IPS DF 19.7 (cell line): ENCODE data around the gene CPZ.

Source experiments
- DNase-seq: peaks from one replicate; pipeline ENCODE4 v3.0.0-alpha.2; 2013; ENCODE audit warnings: low read depth, low spot score

CPZ gene

DNA sequence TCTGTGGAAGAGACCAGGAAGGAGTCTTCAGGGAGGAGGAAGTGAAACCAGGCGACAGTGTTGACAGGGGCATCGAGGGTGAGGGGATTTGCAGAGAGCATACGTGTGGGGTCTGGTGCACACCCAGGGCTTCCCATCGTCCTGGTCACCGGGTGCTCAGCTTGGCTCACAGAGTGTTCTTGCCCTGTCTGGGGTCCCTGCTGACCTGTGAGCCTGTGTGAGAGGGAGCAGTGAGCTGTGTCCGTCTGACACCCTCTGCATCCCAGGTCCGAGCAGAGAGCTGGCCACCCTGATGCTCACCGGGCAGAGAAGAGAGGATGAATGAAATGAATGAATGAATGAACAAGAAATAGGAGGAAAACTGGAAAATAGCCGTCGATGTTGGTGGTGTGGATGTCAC lies 46.5 kb downstream of the CPZ start:
- no peak for DNase-seq

DNA sequence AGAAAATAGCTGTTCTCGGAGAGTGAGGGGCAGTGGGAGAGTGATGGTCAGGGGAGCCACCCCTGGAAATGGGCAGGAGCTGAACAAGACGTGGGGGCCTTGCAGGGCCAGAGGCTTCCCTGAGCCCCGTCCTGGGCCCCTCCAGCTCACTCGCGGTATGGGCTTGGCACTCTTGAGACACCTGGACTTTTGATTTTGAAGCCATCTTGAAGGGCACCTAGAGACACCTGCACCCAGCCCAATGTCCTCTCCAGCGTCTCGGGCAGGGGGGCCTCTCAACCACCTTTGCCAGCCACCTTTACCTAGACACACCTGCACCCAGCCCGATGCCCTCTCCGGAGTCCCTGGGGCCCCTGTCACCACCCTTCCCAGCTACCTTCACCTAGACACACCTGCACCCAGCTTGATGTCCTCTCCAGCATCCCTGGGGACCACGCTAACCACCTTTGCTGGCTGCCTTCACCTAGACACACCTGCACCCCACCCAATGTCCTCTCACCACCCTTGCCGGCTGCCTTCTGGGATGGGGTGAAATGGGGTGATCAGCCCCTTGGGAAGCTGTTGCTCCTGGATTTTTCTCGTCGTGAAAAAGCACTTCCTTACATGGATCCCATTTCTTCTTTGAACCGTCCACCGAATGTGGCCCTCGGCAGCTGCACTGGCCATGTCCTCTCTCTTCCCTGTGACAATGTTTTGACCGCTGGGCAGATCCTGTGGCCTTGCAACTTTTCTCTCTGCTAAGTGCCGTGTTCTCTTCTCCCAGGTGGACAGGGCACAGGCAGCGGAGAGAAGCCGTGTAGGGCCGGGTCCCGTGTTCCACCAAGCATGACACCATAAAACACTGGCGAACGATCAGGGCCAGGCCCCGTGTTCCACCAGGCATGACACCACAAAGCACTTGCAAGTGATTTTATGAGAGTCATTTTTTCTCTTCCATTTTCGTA lies 47.5 kb downstream of the CPZ start:
- DNase-seq, result no peak

DNA sequence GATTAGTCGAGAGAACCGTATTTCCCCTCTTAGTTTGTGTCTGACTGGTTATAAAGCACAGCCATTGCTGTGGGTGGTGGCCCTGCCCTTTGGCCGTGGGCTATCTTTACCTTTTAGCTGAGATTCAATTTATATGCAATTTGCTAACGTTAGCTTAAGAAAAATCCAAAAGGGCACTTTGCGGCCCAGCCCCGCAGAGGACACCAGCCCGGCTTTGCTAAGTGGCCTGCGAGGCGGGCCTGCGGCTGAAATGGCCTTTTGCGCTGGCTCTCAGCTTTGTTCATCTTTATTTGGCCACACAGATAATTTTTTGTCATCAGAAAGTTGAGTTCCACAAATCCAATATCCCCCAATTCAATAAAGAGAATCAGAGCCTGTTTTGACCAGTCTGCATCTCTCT lies 48.3 kb downstream of the CPZ start:
- DNase-seq, result no peak

DNA sequence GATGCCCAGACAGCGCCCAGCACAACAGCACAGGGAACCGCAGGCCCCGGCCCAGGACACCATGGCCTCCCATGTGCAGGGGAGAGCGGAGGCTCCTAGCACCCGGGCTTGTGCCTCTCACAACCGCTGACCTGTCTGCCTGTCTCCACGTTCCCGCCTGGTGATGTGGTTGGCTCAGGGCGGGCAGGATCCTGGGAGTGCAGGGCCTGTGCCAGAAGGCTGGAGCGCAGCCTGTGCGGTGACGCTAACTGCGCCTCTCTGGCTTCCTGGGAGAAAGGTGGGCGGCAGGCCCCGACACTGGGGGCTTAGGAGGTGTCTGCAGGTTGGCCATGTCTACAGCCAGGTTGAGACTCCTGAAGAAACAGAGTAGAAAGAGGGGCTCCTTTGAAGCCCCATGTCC lies 48.7 kb downstream of the CPZ start:
- DNase-seq, result no peak

DNA sequence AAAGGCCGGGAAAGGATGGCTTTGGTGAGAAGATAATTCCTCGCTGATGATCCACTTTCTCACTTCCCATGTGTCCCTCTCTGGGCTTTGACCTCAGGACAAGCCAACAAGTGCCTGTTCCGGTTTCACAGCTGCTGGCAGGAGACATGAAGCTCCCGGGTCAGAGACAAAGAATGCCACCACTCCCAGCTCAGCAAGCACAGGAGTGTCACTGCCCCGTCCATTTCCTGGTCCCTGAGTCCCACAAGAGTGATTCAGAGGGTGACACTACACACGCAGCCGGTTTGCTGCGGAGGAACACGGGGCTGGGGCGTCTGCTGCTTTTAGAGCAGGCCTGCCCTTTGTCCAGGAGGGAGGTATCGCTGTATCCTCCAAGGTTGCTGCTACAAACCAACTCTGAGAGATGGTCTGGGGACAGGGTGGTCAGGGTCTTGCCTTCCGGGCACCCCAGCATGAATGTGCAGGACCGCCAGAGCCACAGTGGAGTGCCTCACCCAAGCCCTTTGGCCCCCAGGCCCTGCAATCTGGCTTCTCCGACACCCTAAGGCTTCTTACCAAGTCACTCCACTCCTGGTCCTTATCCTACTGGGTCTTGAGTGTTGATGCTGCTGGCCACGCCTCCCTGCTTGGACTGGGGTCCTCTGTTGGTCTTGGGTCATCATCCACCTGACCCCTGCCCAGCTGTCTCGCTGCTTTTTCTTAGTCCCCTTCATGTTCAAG lies 49.5 kb downstream of the CPZ start:
- DNase-seq, result no peak

DNA sequence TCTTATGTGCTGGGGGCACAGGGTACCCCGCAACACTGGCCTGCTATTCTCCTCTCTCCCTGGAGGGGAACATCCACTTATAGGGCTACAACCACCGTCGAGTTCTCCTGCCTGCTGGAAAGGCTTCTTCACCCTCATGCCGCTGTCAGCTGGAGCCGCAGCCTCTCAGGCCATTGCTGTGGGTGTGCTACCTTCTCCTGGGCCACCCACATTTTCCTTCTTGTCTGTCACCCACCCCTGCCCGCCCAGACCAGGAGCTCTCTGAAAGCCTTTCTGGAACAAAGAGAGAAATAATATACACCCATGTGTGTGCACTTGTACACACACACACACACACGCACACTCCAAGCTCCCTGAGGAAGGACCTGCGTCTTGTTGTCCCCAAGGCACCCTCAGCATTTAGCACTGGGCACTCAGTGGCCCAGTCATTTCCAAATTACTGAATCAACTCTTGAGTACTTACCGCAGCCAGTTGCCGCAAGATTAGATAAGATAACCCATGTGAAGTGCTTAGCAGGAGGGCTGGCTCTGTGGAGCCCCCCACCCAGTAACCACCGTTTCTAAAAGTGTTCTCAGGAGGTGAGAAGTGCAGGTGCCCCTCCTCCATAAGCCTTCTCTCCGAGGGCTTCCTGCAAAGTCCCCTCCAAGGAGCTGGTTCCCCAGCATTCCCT lies 50.2 kb downstream of the CPZ start:
- DNase-seq, result no peak

DNA sequence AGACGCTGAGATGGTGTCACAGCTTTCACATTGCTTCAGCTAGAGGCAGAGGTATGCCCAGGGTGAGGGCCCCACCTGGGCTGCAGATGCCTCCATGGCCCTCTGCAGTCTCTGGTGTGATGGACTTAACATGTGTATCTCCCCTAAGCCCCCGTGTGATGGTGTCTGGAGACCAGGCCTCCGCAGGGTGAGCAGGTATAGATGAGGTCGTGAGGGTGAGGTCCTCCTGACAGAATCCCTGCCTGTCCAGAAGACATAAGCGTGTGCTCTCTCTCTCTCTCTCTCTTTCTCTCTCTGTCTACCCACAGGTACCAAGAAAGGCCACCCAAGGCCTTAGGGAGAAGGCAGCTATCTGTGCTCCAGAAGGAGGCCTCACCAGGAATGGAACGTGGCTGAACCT lies 50.9 kb downstream of the CPZ start:
- no peak for DNase-seq

DNA sequence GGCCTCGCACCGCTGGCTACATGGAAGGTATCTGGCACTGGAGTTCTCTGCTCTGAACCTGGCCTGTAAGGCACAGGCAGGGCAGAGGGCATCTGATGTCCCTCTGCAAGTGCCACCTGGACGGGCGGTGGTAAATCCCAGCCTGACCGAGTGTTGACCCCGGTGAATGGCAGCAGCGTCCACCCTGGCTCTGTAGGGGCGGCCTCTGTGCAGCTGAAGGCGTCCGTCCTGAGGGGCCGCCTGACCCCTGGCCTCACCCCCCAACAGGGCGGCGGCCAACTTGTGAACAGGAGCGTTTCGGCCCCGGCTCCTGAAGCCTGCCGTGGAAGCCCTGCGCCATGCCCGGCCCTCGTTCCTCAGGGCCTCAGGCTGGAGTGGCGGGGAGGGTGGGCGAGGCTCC lies 51.4 kb downstream of the CPZ start:
- DNase-seq, result no peak

DNA sequence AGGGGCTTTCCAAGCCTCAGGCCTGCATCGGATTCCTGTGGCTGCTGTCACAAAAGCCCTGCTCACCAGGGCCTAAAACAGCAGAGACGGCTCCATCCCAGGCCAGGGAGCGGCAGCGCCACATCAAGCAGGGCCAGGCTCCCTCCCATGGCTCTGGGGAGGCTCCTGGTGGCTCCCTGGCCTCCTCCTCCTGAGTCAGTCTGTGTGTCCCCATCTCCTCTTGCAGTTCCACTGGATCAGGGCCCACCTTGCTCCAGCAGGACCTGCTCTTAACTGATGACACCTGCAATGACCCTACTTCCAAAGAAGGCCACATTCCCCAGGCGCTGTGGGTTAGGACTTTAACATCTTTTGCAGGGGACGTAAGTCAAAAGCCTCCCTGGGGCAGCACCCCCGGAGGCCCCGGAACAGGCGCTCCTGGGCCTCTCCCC lies 51.9 kb downstream of the CPZ start:
- no peak for DNase-seq

DNA sequence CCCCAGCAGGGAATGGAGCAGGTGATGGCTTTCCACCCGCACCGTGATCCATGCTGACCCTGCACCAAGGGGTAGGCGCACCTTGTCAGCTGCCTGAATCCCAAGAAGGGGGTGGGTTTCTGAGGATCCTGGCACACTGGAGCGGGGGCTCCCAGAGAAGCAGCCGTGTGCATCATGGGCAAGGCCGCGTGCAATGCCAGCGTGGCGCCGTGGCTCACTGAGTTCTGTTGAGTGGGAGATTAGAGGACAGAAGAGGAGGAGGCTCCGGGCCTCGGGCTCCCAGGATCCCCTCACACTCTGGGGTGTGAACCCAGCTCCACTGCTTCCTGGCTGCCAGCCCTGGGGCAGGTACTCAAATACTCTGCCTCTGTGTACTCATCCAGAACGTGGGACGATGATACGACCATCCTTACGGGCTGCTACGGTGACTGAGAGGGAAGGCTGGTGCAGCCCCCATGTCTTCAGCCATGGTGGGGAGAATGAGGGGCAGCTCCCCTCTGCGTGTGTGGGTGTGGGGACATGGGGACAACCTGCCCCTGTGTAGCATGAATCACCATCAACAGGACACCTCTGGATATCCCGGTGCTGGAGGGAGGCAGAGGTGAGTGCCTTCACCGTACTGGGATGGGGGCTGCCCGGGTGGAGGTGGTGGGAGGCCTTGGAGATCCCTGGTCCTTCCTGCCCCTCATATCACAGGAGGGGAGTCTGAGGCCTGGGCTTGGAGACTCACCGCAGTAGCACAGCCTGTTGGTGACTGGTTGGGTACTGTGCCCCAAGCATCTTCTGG lies 52.6 kb downstream of the CPZ start:
- no peak for DNase-seq

DNA sequence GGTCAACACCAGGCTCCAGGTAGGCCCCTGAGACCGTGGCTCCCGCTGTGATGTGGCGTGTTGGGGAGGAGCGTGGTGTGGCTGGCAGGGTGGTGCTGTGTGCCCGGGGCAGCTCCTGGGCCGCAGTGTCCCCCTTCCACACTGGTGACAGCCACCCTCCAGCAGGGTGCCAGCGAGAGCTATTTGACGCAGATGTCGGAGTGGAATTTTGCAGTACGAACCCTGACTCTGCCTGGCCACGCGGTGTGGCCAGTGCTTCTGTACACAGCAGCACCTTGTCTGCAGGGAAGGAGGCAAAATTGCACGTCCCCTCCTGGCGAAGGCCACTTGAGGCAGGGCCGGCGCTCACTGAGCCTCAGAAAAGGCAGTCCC lies 53.2 kb downstream of the CPZ start:
- DNase-seq, result no peak

DNA sequence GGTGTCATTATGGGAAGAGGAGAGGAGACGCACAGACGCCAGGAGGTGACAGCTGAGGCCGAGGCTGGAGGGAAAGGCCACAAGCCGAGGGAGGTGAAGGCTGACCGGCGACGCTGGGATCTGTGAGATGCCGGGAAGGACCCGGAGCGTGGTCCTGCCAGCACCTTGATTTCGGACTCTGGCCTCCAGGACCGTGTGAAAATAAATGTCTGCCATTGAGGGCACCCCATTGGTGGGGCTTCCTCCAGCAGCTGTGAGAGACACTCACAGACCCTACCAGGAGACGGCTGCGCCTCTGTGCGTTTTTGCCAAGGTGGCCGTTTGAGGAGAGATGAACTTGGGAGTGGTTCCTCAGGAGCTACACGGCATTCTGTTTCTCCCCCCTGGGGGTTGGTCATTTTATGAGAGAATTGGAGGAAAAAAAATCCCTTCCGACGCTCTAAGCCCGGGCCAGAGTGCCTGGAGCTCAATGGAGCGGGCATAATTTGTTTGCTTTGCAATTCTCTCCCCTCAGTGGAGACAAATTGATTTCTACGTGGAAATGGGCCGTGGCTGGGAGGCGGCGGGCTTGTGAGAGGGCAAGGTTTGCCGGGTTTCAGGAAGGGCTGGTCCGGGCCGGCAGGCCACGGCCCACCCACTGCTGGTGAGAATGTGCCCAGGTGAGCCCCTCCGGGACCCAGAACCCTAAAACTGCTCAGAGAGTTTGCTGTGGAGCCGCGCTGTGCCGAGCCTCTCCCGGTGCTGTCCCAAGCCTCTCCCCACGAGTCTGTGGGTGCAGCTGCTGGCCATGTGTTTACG lies 53.9 kb downstream of the CPZ start:
- no peak for DNase-seq

DNA sequence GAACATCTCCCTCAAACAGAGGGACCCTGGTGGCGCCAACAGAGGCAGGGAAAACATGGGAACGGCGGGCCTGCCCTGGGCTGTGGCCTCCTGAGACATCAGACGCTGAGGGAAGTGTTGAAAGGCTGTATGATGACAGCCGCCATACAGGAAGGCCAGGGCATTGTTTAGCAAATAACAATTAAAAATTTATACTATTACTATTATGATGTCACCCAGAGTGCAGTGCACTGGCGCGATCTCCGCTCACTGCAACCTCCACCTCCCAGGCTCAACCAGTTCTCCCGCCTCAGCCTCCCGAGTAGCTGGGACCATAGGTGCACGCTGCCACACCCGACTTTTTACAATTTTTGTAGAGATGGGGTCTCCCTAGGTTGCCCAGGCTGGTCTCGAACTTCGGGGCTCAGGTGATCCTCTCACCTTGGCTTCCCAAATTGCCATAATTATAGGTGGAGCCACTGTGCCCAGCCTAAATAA lies 54.6 kb downstream of the CPZ start:
- no peak for DNase-seq

DNA sequence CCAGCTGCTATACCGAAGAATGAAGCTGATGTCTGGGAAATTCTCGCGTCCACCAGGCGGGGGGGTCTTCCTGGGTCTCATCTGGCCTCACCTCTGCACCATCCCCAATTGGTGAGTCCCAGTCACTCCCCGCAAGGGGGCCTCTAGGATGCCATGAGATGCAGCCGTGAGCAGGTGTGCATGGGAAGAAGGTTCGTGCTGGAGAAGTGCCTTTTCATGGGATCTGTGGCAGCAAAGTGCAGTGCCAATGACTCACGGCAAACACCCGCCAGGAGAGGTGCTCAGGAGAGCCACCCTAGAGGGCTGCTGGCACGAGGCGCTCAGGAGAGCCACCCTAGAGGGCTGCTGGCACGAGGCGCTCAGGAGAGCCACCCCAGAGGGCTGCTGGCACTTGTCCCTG lies 55.1 kb downstream of the CPZ start:
- no peak for DNase-seq

DNA sequence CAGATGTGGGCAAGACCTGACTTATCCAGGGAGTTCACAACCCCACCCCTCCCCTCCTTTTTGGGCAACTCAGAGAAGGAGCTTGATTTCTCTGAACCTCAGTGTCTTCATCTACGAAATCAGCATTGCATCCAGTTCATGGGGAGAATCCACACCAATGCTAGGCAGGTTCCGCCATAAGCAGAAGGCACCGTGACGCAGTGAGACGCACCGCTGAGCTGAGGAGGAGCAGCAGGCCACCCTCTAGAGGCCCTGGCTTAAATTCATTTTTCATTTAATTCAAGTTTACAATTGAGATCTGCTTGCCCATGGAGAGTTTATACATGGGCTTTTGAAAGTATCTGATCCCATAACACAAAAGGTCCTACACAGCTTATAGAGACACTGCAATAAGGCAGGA lies 55.7 kb downstream of the CPZ start:
- no peak for DNase-seq

DNA sequence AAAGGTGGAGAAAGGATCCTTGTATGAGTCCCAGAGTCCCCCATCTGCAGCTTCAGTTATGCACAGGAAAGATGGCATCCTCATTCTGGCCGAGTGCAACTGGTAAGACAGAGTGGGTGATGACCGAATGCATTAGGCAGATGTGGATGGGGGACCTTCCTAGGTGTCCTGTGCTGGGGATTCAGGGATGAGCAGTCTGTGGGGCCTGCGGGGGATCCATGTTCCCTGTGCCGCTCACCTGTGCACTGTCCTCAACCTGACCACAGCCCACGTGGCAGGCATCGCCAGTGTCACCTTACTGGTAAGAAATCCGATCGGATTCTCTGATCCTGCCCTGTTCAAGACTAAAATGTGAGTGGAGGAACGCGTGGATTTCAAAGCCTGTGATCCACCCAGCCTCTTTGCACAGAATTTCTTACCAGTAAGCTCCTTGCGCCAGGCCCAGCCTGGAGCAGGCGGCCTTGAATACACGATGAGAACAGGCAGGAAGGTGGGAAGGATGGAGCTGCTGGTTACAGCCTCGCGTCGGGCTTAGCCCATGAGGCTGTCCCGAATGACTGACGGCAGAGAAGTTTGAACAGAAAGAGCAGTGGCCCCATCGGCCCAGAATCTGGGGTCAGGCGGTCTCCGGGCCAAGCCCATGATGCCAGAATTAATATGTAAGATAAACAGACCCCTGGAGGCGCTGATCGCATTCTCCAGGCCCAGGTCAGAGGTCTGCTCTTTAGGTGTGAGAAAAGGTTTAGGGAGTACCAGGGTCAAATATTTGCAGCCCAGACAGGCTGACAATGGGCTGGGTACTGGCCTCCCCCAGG lies 56.5 kb downstream of the CPZ start:
- no peak for DNase-seq

DNA sequence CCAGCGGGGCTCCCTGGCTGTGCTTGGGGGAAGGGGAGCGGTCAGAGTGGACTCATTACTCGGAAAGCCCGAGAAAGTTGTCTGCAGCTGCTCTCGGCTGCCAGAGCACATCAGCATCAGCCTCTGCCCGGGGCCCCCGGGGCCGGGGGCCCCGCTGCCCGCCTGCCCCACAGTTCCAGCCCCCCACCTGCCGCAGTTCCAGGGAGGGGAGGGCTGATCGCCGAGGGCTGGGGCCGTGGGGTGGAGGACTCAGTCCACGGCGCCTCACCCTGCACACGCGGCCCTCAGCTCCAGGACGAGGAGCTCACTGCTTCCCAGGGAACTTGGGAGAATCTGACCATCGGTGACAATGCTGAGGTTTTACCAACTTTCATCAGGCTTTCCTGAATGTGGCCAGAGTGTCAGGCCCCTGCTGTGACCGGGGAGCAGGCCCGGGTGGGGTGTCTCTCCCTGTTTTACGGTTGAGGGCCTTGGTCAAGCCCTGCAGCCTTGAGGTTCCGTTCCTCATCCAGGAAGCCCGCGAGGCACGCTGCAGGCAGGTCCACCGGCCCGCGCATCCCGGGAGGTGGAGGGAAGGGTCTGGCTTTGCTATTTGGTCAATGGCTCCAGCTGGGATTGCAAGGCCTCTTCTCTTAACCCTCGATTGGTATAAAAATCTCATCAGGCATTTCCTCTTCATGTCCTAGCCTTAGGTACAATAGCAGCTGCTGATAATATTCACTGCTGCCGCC lies 57.2 kb downstream of the CPZ start:
- no peak for DNase-seq

DNA sequence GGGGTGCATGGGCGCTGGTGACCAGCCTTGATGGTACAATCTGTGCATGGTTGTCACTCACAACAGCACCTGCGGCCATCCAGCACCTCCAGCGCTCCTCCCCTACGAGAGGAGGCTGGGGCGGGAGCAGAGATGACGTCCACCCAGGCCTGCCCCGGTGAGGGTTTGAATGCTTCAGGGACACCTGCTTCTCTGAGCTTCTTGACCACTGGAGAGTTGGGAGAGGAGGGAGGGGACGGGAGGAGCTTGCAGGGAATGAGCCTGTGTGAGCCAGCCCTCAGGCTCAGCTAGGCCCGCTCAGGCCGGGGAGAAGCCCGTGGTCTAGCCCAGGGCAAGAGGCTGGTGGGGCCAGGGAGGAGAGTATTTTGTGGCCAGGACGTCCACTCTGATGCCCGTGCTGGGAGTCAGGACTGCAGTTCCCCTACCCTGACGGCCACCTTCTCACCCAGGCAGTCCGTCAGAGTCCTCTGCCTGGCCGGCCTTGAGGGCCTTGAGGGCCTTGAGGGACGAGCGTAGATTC lies 59.2 kb downstream of the CPZ start:
- no peak for DNase-seq
